Thoracic aorta (tissue), 2 donors: ENCODE data around the gene PRRG1. TPM values are rescaled to one million over a fixed set of nuclear protein-coding genes. Genes with fewer than 3 reads are reported as not detected.

Source experiments
- ATAC-seq: fragments of 150-250 bp; one replicate; pipeline ENCODE4 v1.8.0; 2017; ENCODE audit warnings: low read depth; ENCODE audit not compliant: insufficient number of reproducible peaks, low FRiP score
- DNase-seq: peaks from one replicate; pipeline ENCODE4 v3.0.0-alpha.2; 2020; ENCODE audit warnings: low spot score
- H3K27ac ChIP-seq, 2 donors: fragments of 200-600 bp; sonication (generic); 1 replicate in 1 of 2; 2 replicates in 1 of 2; pipeline ENCODE4 v1.5.1; 2016; ENCODE audit warnings: mild to moderate bottlenecking in 2 of 2, moderate library complexity in 2 of 2
- H3K27me3 ChIP-seq: fragments of 200-600 bp; sonication (generic); replicated peaks from 2 replicates; pipeline ENCODE4 v1.6.0; 2016; ENCODE audit warnings: mild to moderate bottlenecking; ENCODE audit not compliant: insufficient read depth
- H3K36me3 ChIP-seq: fragments of 200-600 bp; sonication (generic); one replicate; pipeline ENCODE4 v1.5.1; 2016
- H3K4me1 ChIP-seq, 2 donors: fragments of 200-600 bp; sonication (generic); 1 replicate in 1 of 2; 2 replicates in 1 of 2; pipeline versions ENCODE4 v1.5.1 to v1.6.0; 2016; ENCODE audit warnings: low read depth in 2 of 2, mild to moderate bottlenecking in 1 of 2; ENCODE audit not compliant: control insufficient read depth in 1 of 2
- H3K4me3 ChIP-seq: fragments of 200-600 bp; sonication (generic); 2 replicates; pipeline ENCODE4 v1.5.1; 2016; ENCODE audit warnings: mild to moderate bottlenecking
- H3K9me3 ChIP-seq: fragments of 200-600 bp; sonication (generic); 2 replicates; pipeline ENCODE4 v1.5.1; 2016
- total RNA-seq, 2 donors: library from RNA; depleted of rRNA; stranded (reverse); fragments of >200 nt; gene quantifications; one replicate each; pipeline versions ENCODE4 v1.1.0 to v1.2.3, GENCODE V29; 2016
- TF ChIP-seq, protein P1 (sequence below): fragments of 200-600 bp; sonication (generic); IDR thresholded peaks from one replicate; pipeline ENCODE4 v1.5.1; 2019; ENCODE audit warnings: antibody characterized with exemption

Gene PRRG1
- total RNA-seq, 2 donors from 2014 or later: 7.2 to 15.2 TPM

GRCh38 chrX:37371578-37371991 is 22.4 kb downstream of the PRRG1 start:
- peak overlapping the region in 1 of 2 donors; percentile 21 for H3K27ac ChIP-seq

DNA sequence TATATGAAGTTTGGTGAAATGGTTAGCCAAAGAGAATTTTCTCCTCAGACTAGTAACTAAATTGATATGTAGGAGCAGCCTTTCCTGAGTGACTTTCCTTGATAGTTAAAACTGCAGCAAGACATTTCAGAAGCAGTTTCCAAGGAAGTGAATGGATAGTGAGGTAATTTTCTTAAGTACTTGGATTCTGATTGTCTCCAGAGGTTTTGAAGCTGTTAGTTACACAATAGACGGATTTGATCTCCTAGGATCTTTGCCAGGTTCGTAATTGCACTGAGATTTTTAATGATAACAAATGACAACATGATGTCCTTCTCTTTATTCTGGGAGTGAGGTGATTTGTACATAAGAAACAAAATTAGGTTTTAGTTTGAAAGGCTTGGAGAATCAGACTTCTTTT is 29.2 kb downstream of the PRRG1 start:
- H3K4me3 ChIP-seq: no peak overlapping the region
- peaks cover 0 to 6% of the 10 kb centered on the region in 2 donors for H3K4me1 ChIP-seq
- no peaks in the 10 kb centered on the region for H3K36me3 ChIP-seq
- TF ChIP-seq, protein P1, sequence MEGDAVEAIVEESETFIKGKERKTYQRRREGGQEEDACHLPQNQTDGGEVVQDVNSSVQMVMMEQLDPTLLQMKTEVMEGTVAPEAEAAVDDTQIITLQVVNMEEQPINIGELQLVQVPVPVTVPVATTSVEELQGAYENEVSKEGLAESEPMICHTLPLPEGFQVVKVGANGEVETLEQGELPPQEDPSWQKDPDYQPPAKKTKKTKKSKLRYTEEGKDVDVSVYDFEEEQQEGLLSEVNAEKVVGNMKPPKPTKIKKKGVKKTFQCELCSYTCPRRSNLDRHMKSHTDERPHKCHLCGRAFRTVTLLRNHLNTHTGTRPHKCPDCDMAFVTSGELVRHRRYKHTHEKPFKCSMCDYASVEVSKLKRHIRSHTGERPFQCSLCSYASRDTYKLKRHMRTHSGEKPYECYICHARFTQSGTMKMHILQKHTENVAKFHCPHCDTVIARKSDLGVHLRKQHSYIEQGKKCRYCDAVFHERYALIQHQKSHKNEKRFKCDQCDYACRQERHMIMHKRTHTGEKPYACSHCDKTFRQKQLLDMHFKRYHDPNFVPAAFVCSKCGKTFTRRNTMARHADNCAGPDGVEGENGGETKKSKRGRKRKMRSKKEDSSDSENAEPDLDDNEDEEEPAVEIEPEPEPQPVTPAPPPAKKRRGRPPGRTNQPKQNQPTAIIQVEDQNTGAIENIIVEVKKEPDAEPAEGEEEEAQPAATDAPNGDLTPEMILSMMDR: no peak
- H3K27ac ChIP-seq: no peak overlapping the region
- no peaks in the 10 kb centered on the region for H3K9me3 ChIP-seq
- no peak for DNase-seq
- ATAC-seq: no peak
- H3K27me3 ChIP-seq: no peaks in the 10 kb centered on the region

More at GRCh38 chrX:37371578-37371991, 22.4 kb downstream of the PRRG1 start:
- H3K4me3 ChIP-seq: no peak overlapping the region
- peaks cover 0 to 6% of the 10 kb centered on the region in 2 donors for H3K4me1 ChIP-seq
- TF ChIP-seq, protein P1: no peak
- no peak for DNase-seq
- no peaks in the 10 kb centered on the region for H3K27me3 ChIP-seq
- no peaks in the 10 kb centered on the region for H3K9me3 ChIP-seq
- no peaks in the 10 kb centered on the region for H3K36me3 ChIP-seq
- no peak for ATAC-seq

DNA sequence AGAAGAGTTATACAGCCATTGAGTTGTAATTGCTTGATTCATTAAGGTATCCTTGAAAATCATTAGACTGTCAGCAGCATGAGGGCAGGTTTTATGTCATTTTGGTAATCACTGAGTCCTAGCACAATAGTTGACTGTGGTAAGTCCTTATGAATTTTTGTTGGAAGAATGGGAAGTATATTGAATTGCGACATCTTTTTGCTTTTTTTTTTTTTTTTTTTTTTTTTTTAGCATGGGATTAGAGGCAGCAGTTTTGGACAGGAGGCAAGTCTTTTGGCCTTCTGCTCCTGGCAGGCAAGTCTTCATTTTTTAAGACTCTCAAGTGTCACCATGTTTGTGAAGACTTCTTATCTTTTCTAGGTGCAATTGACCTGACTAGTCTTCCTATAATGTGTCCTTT is 29.7 kb downstream of the PRRG1 start:
- peaks cover 0 to 6% of the 10 kb centered on the region in 2 donors for H3K4me1 ChIP-seq
- H3K9me3 ChIP-seq: no peaks in the 10 kb centered on the region
- no peaks in the 10 kb centered on the region for H3K36me3 ChIP-seq
- no peak overlapping the region for H3K27ac ChIP-seq
- DNase-seq: no peak
- no peaks in the 10 kb centered on the region for H3K27me3 ChIP-seq
- no peak for ATAC-seq
- H3K4me3 ChIP-seq: no peak overlapping the region
- TF ChIP-seq, protein P1: no peak

DNA sequence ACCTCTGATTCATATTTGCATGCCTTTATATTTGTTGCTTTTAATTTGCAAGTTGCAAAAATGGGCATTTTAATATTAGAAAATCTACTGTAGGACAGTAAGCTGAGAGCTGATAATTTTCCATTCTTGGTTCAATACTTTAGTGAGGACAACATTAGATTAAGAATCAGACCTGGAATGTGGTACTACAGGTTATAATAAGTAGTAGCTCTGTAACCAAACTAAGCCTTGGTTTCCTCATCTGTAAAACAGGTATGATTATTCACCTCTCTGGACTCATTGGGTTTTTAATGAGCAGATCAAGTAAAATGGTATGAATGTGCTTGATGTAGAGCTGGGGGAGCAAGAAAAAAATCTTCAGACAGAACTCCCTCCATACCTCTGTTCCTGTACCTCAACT is 31.1 kb downstream of the PRRG1 start:
- Histone ChIP-seq H3K4me1 (peaks cover 0 to 6% of the 10 kb centered on the region in 2 donors), H3K9me3 (no peaks in the 10 kb centered on the region), H3K27ac (no peak overlapping the region), H3K27me3 (no peaks in the 10 kb centered on the region), H3K4me3 (no peak overlapping the region), H3K36me3 (no peaks in the 10 kb centered on the region)
- DNase-seq (no peak), ATAC-seq (no peak)
- TF ChIP-seq, protein P1: no peak

- H3K4me1 ChIP-seq: peaks cover 0 to 6% of the 10 kb centered on the region in 2 donors
- H3K9me3 ChIP-seq: no peaks in the 10 kb centered on the region
- H3K36me3 ChIP-seq: no peaks in the 10 kb centered on the region
- ATAC-seq (no peak), DNase-seq (no peak)
- no peak overlapping the region for H3K4me3 ChIP-seq
- no peak overlapping the region for H3K27ac ChIP-seq
- TF ChIP-seq, protein P1: no peak
- H3K27me3 ChIP-seq: no peaks in the 10 kb centered on the region
Observed at GRCh38 chrX:37380924-37381323, 31.8 kb downstream of the PRRG1 start.
